Natural killer cell treated with Interleukin-12 subunit alpha and Interleukin-12 subunit beta and Interleukin-15 and Interleukin-18, amount 100 ng/mL, for 72 hours (primary cell): Measurements from ENCODE around the gene PPP2R5D. TPM values are rescaled to one million over a fixed set of nuclear protein-coding genes. Genes with fewer than 3 reads are reported as not detected.
A peak's percentile ranks its signal among the peaks of the same experiment; 100 is the strongest.

Experiments used
- ATAC-seq, 2 donors: fragments of 150-1000 bp; cut with Tn5 transposase in 1 of 2; sonication (Bioruptor Pico), chemical (Tn5 transposase) in 1 of 2; 2 replicates each; pipeline ENCODE4 v1.10.0; 2021
- DNase-seq: peaks from one replicate; pipeline ENCODE4 v3.0.0; 2022; ENCODE audit warnings: low spot score
- H3K27ac Mint-ChIP-seq, 2 donors: 1 replicate in 1 of 2; 2 replicates in 1 of 2; pipeline ENCODE4 v1.8.0; 2022; ENCODE audit warnings: mixed read lengths in 2 of 2, mild to moderate bottlenecking in 1 of 2, moderate library complexity in 1 of 2
- H3K27me3 Mint-ChIP-seq, 2 donors: 1 replicate in 1 of 2; 2 replicates in 1 of 2; pipeline ENCODE4 v1.8.0; 2022; ENCODE audit warnings: mixed read lengths in 2 of 2
- H3K36me3 Mint-ChIP-seq: one replicate; pipeline ENCODE4 v1.8.0; 2022; ENCODE audit warnings: mixed read lengths
- H3K4me1 Mint-ChIP-seq, 2 donors: 1 replicate in 1 of 2; 2 replicates in 1 of 2; pipeline ENCODE4 v1.8.0; 2022; ENCODE audit warnings: low read depth in 2 of 2, mixed read lengths in 2 of 2, mild to moderate bottlenecking in 1 of 2
- H3K4me3 Mint-ChIP-seq: one replicate; pipeline ENCODE4 v1.8.0; 2022; ENCODE audit warnings: mixed read lengths
- H3K9me3 Mint-ChIP-seq: 2 replicates; pipeline ENCODE4 v1.8.0; 2022; ENCODE audit warnings: mixed read lengths
- total RNA-seq, 2 donors: library from RNA; stranded (reverse); gene quantifications; one replicate each; pipeline ENCODE4 v1.2.3, GENCODE V29; 2022

Gene PPP2R5D
- total RNA-seq, 2 donors from 2014 or later: 38.9 to 47.8 TPM

GRCh38 chr6:42958125-42958524, 26.2 kb upstream of the PPP2R5D start:
- H3K4me3 Mint-ChIP-seq: no peak overlapping the region
- peaks cover 7 to 8% of the 10 kb centered on the region in 2 donors for H3K27me3 Mint-ChIP-seq
- no peak overlapping the region for H3K27ac Mint-ChIP-seq
- no peak for DNase-seq
- H3K36me3 Mint-ChIP-seq: no peaks in the 10 kb centered on the region
- H3K4me1 Mint-ChIP-seq: peaks cover 9 to 11% of the 10 kb centered on the region in 2 donors
- no peak for ATAC-seq
- no peaks in the 10 kb centered on the region for H3K9me3 Mint-ChIP-seq

DNA sequence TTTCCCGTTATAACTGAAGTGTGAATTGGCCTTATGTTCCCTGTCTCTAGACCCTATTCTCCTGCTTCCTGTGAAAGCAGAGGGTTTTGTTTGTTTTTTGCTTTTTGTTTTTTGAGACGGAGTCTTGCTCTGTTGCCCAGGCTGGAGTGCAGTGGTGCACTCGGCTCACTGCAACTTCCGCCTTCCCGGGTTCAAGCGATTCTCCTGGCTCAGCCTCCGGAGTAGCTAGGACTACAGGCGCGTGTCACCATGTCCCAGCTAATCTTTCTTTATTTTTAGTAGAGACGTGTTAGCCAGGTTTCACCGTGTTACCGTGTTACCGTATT, 24.5 kb upstream of the PPP2R5D start:
- no peak for ATAC-seq
- no peak overlapping the region for H3K27ac Mint-ChIP-seq

GRCh38 chr6:42960243-42961019, 23.9 kb upstream of the PPP2R5D start, which contains the start of gene GNMT:
GNMT (plus strand) TSS chr6:42960754; CDS start chr6:42960768, 14 bp downstream.
- no peaks in the 10 kb centered on the region for H3K36me3 Mint-ChIP-seq
- ATAC-seq (peak; percentile 65 to 76), DNase-seq (no peak)
- no peak within 1 kb of the TSS for H3K27ac Mint-ChIP-seq
- H3K9me3 Mint-ChIP-seq: no peaks in the 10 kb centered on the region
- H3K27me3 Mint-ChIP-seq: peaks cover 7 to 8% of the 10 kb centered on the region in 2 donors
- H3K4me3 Mint-ChIP-seq: peak within 1 kb of the TSS; percentile 77
- peaks cover 9 to 11% of the 10 kb centered on the region in 2 donors for H3K4me1 Mint-ChIP-seq

More for the DNA sequence above, 24.5 kb upstream of the PPP2R5D start:
- no peaks in the 10 kb centered on the region for H3K9me3 Mint-ChIP-seq
- no peak for DNase-seq
- H3K36me3 Mint-ChIP-seq: no peaks in the 10 kb centered on the region
- peaks cover 9 to 11% of the 10 kb centered on the region in 2 donors for H3K4me1 Mint-ChIP-seq
- peaks cover 7 to 8% of the 10 kb centered on the region in 2 donors for H3K27me3 Mint-ChIP-seq
- peak overlapping the region; percentile 77 for H3K4me3 Mint-ChIP-seq

DNA sequence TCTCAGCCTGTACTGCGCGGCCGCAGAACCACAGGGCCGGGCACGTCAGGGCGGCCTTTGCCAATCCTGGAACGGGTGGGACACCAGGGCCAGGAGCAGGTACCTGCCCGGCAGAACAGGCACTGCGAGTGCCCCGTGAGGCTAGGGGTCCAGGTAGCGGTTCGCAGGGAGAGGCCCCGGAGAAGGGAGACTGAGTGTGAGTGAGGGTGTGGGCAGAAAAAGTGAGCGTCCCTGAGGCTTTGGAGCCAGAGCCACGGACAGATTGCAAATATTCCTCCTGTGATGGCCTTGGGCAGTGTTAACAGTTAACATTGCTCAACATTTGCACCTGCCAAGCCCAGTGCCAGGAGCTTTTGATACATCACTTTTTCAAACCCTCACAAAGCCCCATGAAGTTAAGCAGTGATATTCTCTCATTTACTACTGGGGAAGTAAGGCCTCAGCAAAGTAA, 23.3 kb upstream of the PPP2R5D start:
- Mint-ChIP-seq H3K27me3 (peaks cover 7 to 8% of the 10 kb centered on the region in 2 donors), H3K4me3 (peak overlapping the region; percentile 77)

GRCh38 chr6:42962096-42962495, 22.3 kb upstream of the PPP2R5D start:
- H3K9me3 Mint-ChIP-seq: no peaks in the 10 kb centered on the region
- peak overlapping the region; percentile 30 for H3K4me3 Mint-ChIP-seq
- ATAC-seq (no peak), DNase-seq (no peak)
- no peak overlapping the region for H3K27ac Mint-ChIP-seq
- no peaks in the 10 kb centered on the region for H3K36me3 Mint-ChIP-seq
- H3K4me1 Mint-ChIP-seq: peaks cover 9 to 11% of the 10 kb centered on the region in 2 donors
- H3K27me3 Mint-ChIP-seq: peaks cover 7 to 8% of the 10 kb centered on the region in 2 donors

More for the DNA sequence above, 23.3 kb upstream of the PPP2R5D start:
- H3K27ac Mint-ChIP-seq: no peak overlapping the region
- DNase-seq: no peak
- H3K9me3 Mint-ChIP-seq: no peaks in the 10 kb centered on the region
- peaks cover 9 to 11% of the 10 kb centered on the region in 2 donors for H3K4me1 Mint-ChIP-seq
- peak in 1 of 2 donors; percentile 41 for ATAC-seq
- no peaks in the 10 kb centered on the region for H3K36me3 Mint-ChIP-seq

- Mint-ChIP-seq H3K36me3 (no peaks in the 10 kb centered on the region), H3K9me3 (no peaks in the 10 kb centered on the region), H3K4me1 (peaks cover 9 to 11% of the 10 kb centered on the region in 2 donors), H3K27ac (no peak overlapping the region), H3K4me3 (no peak overlapping the region), H3K27me3 (peaks cover 7 to 8% of the 10 kb centered on the region in 2 donors)
- ATAC-seq (no peak), DNase-seq (no peak)
These were observed 21.7 kb upstream of the PPP2R5D start for GRCh38 chr6:42962502-42963178.

- H3K9me3 Mint-ChIP-seq: no peaks in the 10 kb centered on the region
- H3K4me1 Mint-ChIP-seq: peaks cover 9 to 11% of the 10 kb centered on the region in 2 donors
- H3K27me3 Mint-ChIP-seq: peaks cover 7 to 8% of the 10 kb centered on the region in 2 donors
- no peak overlapping the region for H3K27ac Mint-ChIP-seq
- no peak for ATAC-seq
- no peaks in the 10 kb centered on the region for H3K36me3 Mint-ChIP-seq
- no peak for DNase-seq
- H3K4me3 Mint-ChIP-seq: no peak overlapping the region
These were observed 21.1 kb upstream of the PPP2R5D start for GRCh38 chr6:42963179-42963854.

DNA sequence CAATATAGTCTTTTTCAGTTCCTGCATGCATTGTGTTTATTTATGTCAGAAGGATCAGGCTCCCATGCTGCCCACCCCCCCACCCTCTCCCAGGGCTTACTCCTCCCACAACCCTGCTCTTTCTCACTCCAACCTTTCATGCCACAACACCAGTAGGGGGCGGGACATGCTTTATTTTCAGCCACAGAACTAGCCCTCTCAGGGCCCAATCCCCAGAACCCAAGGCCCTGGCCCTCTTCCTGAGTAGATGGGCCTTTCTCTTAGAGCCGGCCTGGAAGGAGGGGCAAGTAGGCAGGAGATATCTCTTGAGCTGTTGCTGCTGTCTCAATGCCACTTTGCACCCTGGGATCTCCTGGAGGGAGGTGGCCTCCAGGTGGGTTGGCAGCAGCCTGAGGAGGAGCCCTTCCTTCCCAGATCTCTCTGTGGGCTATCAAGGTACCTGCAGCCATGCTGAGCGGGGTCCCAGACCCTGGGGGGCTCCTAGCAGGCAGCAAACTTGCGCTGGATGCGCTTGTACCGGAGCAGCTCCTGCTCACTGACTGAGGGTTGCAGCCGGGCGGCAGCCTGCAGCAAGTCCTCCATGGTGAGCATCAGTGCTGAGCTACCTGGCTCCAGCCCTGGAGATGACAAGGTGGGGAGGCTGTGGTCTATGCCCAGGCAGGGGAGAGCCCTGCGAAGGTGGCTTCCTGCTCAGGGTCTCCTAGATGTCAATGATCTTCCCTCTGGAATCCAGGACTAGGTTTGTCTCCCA, 20.3 kb upstream of the PPP2R5D start:
- DNase-seq: no peak
- Mint-ChIP-seq H3K27ac (no peak overlapping the region), H3K9me3 (no peaks in the 10 kb centered on the region), H3K4me3 (no peak overlapping the region), H3K27me3 (peaks cover 7 to 8% of the 10 kb centered on the region in 2 donors), H3K36me3 (no peaks in the 10 kb centered on the region), H3K4me1 (peaks cover 9 to 11% of the 10 kb centered on the region in 2 donors)
- no peak for ATAC-seq

DNA sequence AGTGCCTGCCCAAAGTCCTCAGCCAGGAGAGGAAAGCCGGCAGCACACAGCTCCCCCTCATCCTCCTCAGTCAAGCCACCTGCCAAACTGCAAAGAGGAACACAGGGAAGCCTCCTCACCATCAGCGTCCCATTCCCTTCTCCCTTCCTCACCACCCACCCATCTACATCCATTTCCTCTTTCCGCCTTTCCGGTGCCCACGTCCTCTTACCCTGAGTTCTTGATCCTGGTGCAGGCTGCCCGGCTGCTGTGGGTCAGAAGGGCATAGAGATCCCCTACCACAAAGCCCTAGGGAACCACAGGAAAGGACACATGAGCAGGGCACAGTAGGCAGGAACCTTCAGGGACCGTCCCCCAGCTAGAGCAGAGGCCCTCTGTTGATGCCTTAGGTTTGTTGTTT, 17.8 kb upstream of the PPP2R5D start:
- peaks cover 0 to 3% of the 10 kb centered on the region in 2 donors for H3K27me3 Mint-ChIP-seq
- no peak overlapping the region for H3K4me3 Mint-ChIP-seq
- H3K4me1 Mint-ChIP-seq: peaks cover 3 to 5% of the 10 kb centered on the region in 2 donors
- no peaks in the 10 kb centered on the region for H3K36me3 Mint-ChIP-seq
- ATAC-seq: no peak
- no peaks in the 10 kb centered on the region for H3K9me3 Mint-ChIP-seq
- H3K27ac Mint-ChIP-seq: no peak overlapping the region
- DNase-seq: no peak

DNA sequence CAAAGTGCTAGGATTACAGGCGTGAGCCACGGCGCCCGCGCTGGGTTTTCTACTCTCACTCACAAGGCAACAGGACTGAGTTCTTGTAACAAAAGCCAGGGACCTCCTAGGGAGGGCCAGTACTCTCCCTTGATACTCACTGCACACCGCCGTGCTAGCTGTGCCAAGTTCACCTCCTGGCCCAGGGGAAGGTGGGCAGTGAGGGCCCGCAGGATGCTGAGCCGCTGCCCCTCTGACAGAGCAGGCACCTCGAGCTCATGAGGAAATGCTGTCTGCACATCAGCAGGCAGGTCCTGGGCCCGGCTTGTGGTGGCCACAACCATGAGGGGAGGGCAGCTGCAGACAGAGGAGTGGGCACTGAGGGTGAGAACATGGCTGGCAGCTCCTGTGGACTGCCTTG, 17.1 kb upstream of the PPP2R5D start:
- Mint-ChIP-seq H3K4me1 (peaks cover 3 to 7% of the 10 kb centered on the region in 2 donors), H3K27ac (no peak overlapping the region), H3K9me3 (no peaks in the 10 kb centered on the region), H3K36me3 (no peaks in the 10 kb centered on the region), H3K27me3 (no peaks in the 10 kb centered on the region), H3K4me3 (no peak overlapping the region)
- no peak for DNase-seq
- ATAC-seq: no peak

DNA sequence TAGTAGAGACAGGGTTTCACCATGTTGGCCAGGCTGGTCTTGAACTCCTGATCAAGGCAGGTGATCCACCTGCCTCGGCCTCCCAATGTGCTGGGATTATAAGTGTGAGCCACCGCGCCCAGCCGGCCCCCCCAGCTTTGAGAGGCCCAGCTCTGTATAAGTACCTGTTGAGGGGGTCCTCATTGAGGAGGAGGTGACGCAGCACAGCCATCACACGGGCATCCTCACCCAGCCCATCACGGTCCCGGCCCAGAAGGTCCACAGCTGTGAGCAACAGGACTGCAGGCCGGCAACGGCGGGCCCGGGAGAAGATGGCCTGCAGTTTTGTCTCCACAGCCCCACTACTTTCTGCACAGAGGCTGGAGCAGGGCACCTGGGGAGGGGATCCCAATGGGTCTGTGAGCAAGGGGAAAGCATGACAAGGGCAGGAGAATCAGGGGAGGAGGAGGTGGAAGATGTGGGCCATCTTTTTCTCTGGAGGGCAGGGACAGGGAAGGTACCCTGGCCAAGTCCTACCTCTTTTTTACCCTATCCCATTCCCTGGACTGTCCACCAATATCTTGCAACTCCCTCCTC, 16.2 kb upstream of the PPP2R5D start:
- Mint-ChIP-seq H3K36me3 (no peaks in the 10 kb centered on the region), H3K27me3 (no peaks in the 10 kb centered on the region), H3K9me3 (no peaks in the 10 kb centered on the region), H3K27ac (no peak overlapping the region), H3K4me1 (peaks cover 3 to 7% of the 10 kb centered on the region in 2 donors), H3K4me3 (no peak overlapping the region)
- DNase-seq (no peak), ATAC-seq (no peak)

DNA sequence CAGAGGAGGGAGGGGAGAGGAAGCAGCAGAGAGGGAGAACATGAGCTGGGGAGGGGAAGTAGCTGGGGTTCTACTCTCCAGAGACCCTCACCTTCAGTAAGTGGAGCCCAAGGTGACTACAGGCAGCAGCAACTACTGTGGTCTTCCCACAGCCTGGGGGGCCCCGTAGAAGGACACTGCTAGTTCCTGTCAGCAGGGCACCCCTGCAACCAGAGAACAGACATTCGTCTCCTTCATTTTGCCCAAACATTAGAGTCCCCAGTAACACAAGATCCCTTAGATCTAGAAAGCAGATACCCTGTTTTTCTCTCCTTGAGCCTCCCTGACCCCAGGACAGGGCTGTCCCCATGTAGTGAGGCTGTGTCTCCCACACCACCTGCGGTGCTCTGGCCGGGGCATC, 15.6 kb upstream of the PPP2R5D start:
- Mint-ChIP-seq H3K4me3 (no peak overlapping the region), H3K36me3 (no peaks in the 10 kb centered on the region), H3K27ac (no peak overlapping the region), H3K27me3 (no peaks in the 10 kb centered on the region), H3K9me3 (no peaks in the 10 kb centered on the region), H3K4me1 (peaks cover 3 to 7% of the 10 kb centered on the region in 2 donors)
- ATAC-seq (no peak), DNase-seq (no peak)

DNA sequence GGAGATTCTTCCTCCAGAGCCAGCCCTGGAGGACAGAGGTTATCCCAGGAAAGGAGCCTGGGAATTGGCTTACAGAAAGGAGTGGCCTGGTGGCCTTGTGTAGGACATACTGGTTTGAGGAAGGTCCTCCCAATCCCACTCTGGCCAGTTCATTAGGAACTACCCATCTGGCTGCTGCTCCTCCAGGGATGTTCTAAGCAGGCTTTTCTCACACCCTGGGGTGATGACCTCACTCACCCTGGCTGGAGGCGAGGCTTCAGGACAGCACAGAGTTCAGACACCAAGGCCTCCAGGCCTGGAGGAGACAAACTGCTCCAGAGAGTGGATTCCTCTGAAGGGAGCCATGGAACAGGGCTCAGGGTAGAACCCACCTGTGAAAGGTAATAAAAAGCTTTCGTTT, 14.9 kb upstream of the PPP2R5D start:
- no peak overlapping the region for H3K27ac Mint-ChIP-seq
- H3K27me3 Mint-ChIP-seq: no peaks in the 10 kb centered on the region
- no peaks in the 10 kb centered on the region for H3K36me3 Mint-ChIP-seq
- H3K9me3 Mint-ChIP-seq: no peaks in the 10 kb centered on the region
- no peak overlapping the region for H3K4me3 Mint-ChIP-seq
- H3K4me1 Mint-ChIP-seq: peaks cover 3 to 7% of the 10 kb centered on the region in 2 donors
- ATAC-seq: no peak
- no peak for DNase-seq
